H1 (cell line): ENCODE results near the gene AAMDC. TPM values are rescaled to one million over a fixed set of nuclear protein-coding genes. Genes with fewer than 3 reads are reported as not detected.

Experiments used
- CTCF ChIA-PET: fragments of 300-600 bp; sonication (Branson Sonifier 250); formaldehyde crosslinking; loops from one replicate; lab custom pipeline; 2021; ENCODE audit not compliant: partially characterized antibody; lab: Charles Lee
- POLR2A ChIA-PET: fragments of 300-600 bp; sonication (Branson Sonifier 250); formaldehyde crosslinking; loops from one replicate; lab custom pipeline; 2021; ENCODE audit warnings: inconsistent platforms; ENCODE audit not compliant: partially characterized antibody; lab: Charles Lee
- DNase-seq, 2 experiments: peaks; one replicate each; pipeline versions ENCODE4 v3.0.0 to v3.0.0-alpha.2; 2010 to 2022; ENCODE audit warnings: low spot score in 2 of 2, low read depth in 1 of 2, mixed read lengths in 1 of 2
- FAIRE-seq: peaks from 2 replicates; lab custom pipeline; 2011; peaks lifted over from hg19 to GRCh38; lab: Jason Lieb, UNC
- H2AFZ ChIP-seq: 2 replicates; pipeline ENCODE4 v1.8.1; 2012; ENCODE audit warnings: low read length, inconsistent platforms
- H2AK5ac ChIP-seq: 2 replicates; pipeline ENCODE4 v1.6.1; 2013; ENCODE audit warnings: low read depth, low read length
- H2BK120ac ChIP-seq: replicated peaks from 2 replicates; pipeline ENCODE3; 2013; ENCODE audit warnings: low read depth, low read length, inconsistent platforms
- H2BK12ac ChIP-seq: 2 replicates; pipeline ENCODE4 v1.6.1; 2013; ENCODE audit warnings: low read depth, low read length
- H2BK15ac ChIP-seq: 2 replicates; pipeline ENCODE4 v1.6.1; 2013; ENCODE audit warnings: low read length
- H2BK20ac ChIP-seq: 2 replicates; pipeline ENCODE4 v1.6.1; 2013; ENCODE audit warnings: low read length
- H2BK5ac ChIP-seq: 2 replicates; pipeline ENCODE4 v1.6.1; 2013; ENCODE audit warnings: low read depth, low read length
- H3K14ac ChIP-seq: 2 replicates; pipeline ENCODE4 v1.6.1; 2013; ENCODE audit warnings: inconsistent platforms; ENCODE audit not compliant: insufficient read length
- H3K18ac ChIP-seq: 2 replicates; pipeline ENCODE4 v1.6.1; 2013; ENCODE audit warnings: low read length; ENCODE audit errors: extremely low read depth
- H3K23ac ChIP-seq: 2 replicates; pipeline ENCODE4 v1.6.1; 2013; ENCODE audit warnings: inconsistent platforms; ENCODE audit not compliant: insufficient read length
- H3K23me2 ChIP-seq: 2 replicates; pipeline ENCODE4 v1.6.1; 2013; ENCODE audit warnings: low read depth, low read length
- H3K27ac ChIP-seq: 2 replicates; pipeline ENCODE4 v1.6.1; 2011; ENCODE audit warnings: low read depth, low read length, inconsistent platforms
- H3K27me3 ChIP-seq, 4 experiments: replicated peaks in 1 of 4; 1 replicate in 1 of 4; 2 replicates in 3 of 4; pipeline versions ENCODE4 v1.6.1 to v1.8.1; 2011 to 2013; ENCODE audit warnings: low read length in 3 of 4, mild to moderate bottlenecking in 3 of 4, inconsistent platforms in 2 of 4, mixed read lengths in 2 of 4, moderate library complexity in 1 of 4; ENCODE audit not compliant: control insufficient read depth in 3 of 4, insufficient read depth in 3 of 4; ENCODE audit errors: extremely low read depth in 1 of 4
- H3K36me3 ChIP-seq, 4 experiments: 2 replicates each; pipeline versions ENCODE4 v1.6.1 to v1.8.1; 2011 to 2013; ENCODE audit warnings: mild to moderate bottlenecking in 4 of 4, low read length in 3 of 4, moderate library complexity in 2 of 4, control low read depth in 1 of 4, inconsistent platforms in 1 of 4; ENCODE audit not compliant: insufficient read depth in 4 of 4, control insufficient read depth in 2 of 4
- H3K4ac ChIP-seq: replicated peaks from 2 replicates; pipeline ENCODE3; 2013; ENCODE audit warnings: low read length, low read depth, mixed read lengths, inconsistent platforms; ENCODE audit not compliant: insufficient read length
- H3K4me1 ChIP-seq, 4 experiments: replicated peaks in 1 of 4; 1 replicate in 1 of 4; 2 replicates in 3 of 4; pipeline versions ENCODE4 v1.6.1 to v1.8.1; 2011 to 2013; ENCODE audit warnings: low read length in 3 of 4, inconsistent platforms in 2 of 4, mixed read lengths in 1 of 4; ENCODE audit not compliant: insufficient read depth in 4 of 4, control insufficient read depth in 3 of 4
- H3K4me2 ChIP-seq, 2 experiments: 2 replicates each; pipeline versions ENCODE4 v1.6.1 to v1.8.1; 2011 to 2013; ENCODE audit warnings: low read depth in 2 of 2, low read length in 2 of 2, control low read depth in 1 of 2, inconsistent platforms in 1 of 2, mild to moderate bottlenecking in 1 of 2; ENCODE audit not compliant: insufficient read depth in 1 of 2
- H3K4me3 ChIP-seq, 4 experiments: fragments of 200-600, 300-600 bp in 1 of 4; sonication (generic), shearing (Covaris generic), sonication (Bioruptor Twin) in 1 of 4; 2 replicates each; pipeline versions ENCODE4 v1.5.1 to v1.8.1; 2011 to 2016; ENCODE audit warnings: low read length in 4 of 4, low read depth in 3 of 4, control low read depth in 2 of 4, inconsistent platforms in 2 of 4, mild to moderate bottlenecking in 2 of 4, mixed read lengths in 1 of 4, moderate library complexity in 1 of 4; ENCODE audit not compliant: insufficient read depth in 2 of 4; ENCODE audit errors: extremely low read depth in 1 of 4
- H3K56ac ChIP-seq: replicated peaks from 2 replicates; pipeline ENCODE3; 2013; ENCODE audit warnings: low read depth, mild to moderate bottlenecking, mixed read lengths, low read length, inconsistent platforms; ENCODE audit not compliant: insufficient read length
- H3K79me1 ChIP-seq: 2 replicates; pipeline ENCODE4 v1.6.1; 2013; ENCODE audit warnings: low read depth, low read length, control low read depth
- H3K79me2 ChIP-seq, 2 experiments: 2 replicates each; pipeline versions ENCODE4 v1.6.1 to v1.8.1; 2012 to 2013; ENCODE audit warnings: low read length in 2 of 2, mild to moderate bottlenecking in 2 of 2, inconsistent platforms in 1 of 2; ENCODE audit not compliant: insufficient read depth in 2 of 2, control insufficient read depth in 1 of 2
- H3K9ac ChIP-seq, 4 experiments: replicated peaks in 1 of 4; 1 replicate in 1 of 4; 2 replicates in 3 of 4; pipeline versions ENCODE4 v1.6.1 to v1.8.1; 2011 to 2013; ENCODE audit warnings: low read depth in 3 of 4, low read length in 3 of 4, control low read depth in 2 of 4, mild to moderate bottlenecking in 2 of 4, moderate library complexity in 2 of 4, inconsistent platforms in 1 of 4; ENCODE audit errors: extremely low read depth in 1 of 4
- H3K9me3 ChIP-seq, 2 experiments: 2 replicates each; pipeline versions ENCODE4 v1.6.1 to v1.8.1; 2012 to 2013; ENCODE audit warnings: mild to moderate bottlenecking in 2 of 2, moderate library complexity in 2 of 2, control low read depth in 1 of 2, inconsistent platforms in 1 of 2, low read depth in 1 of 2, low read length in 1 of 2, mixed read lengths in 1 of 2; ENCODE audit not compliant: insufficient read depth in 2 of 2
- H4K20me1 ChIP-seq, 2 experiments: replicated peaks in 1 of 2; 2 replicates each; pipeline versions ENCODE3 to v1.8.1; 2011 to 2013; ENCODE audit warnings: inconsistent platforms in 2 of 2, low read length in 2 of 2, mild to moderate bottlenecking in 1 of 2; ENCODE audit not compliant: insufficient read depth in 2 of 2, control insufficient read depth in 1 of 2
- H4K5ac ChIP-seq: 2 replicates; pipeline ENCODE4 v1.6.1; 2013; ENCODE audit warnings: low read length, low read depth, mixed read lengths, inconsistent platforms; ENCODE audit not compliant: insufficient read length
- H4K8ac ChIP-seq: 2 replicates; pipeline ENCODE4 v1.8.0; 2013; ENCODE audit warnings: mild to moderate bottlenecking, moderate library complexity, low read length, inconsistent platforms; ENCODE audit not compliant: insufficient read depth; ENCODE audit errors: extremely low read depth
- H4K91ac ChIP-seq: replicated peaks from 2 replicates; pipeline ENCODE3; 2013; ENCODE audit warnings: low read length, mixed read lengths, inconsistent platforms; ENCODE audit not compliant: insufficient read length
- BCL11A ChIP-seq, 2 experiments: IDR thresholded peaks; one replicate each; pipeline ENCODE4 v1.6.1; 2011; ENCODE audit warnings: low read depth in 2 of 2, low read length in 2 of 2, mild to moderate bottlenecking in 2 of 2
- CBX8 ChIP-seq: fragments of 300-800, 300-1000 bp; sonication (generic); IDR thresholded peaks from 2 replicates; pipeline ENCODE4 v1.7.1; 2016; ENCODE audit warnings: low read depth, low read length, borderline replicate concordance
- CTCF ChIP-seq, 3 experiments: IDR thresholded peaks; 1 replicate in 2 of 3; 2 replicates in 1 of 3; pipeline versions ENCODE4 v1.5.1 to v1.6.1; 2011; ENCODE audit warnings: low read length in 3 of 3, mild to moderate bottlenecking in 3 of 3, inconsistent platforms in 2 of 3, low read depth in 1 of 3, moderate library complexity in 1 of 3; ENCODE audit not compliant: insufficient read depth in 1 of 3; ENCODE audit errors: control extremely low read depth in 1 of 3
- HDAC6 ChIP-seq: IDR thresholded peaks from one replicate; pipeline ENCODE4 v1.7.1; 2012; ENCODE audit warnings: low read depth, mild to moderate bottlenecking, inconsistent platforms, low read length, moderate library complexity
- JUND ChIP-seq: IDR thresholded peaks from 2 replicates; pipeline ENCODE4 v1.6.1; 2011; ENCODE audit warnings: mild to moderate bottlenecking, improper control_type of control experiment, low read length
- MAFK ChIP-seq: IDR thresholded peaks from 2 replicates; pipeline ENCODE4 v1.6.1; 2012; ENCODE audit warnings: low read depth, mild to moderate bottlenecking, improper control_type of control experiment, low read length
- POLR2A ChIP-seq, 2 experiments: IDR thresholded peaks; 1 replicate in 1 of 2; 2 replicates in 1 of 2; pipeline ENCODE4 v1.6.1; 2011; ENCODE audit warnings: low read depth in 2 of 2, low read length in 2 of 2, mild to moderate bottlenecking in 2 of 2; ENCODE audit errors: control extremely low read depth in 1 of 2
- RFX5 ChIP-seq: IDR thresholded peaks from 2 replicates; pipeline ENCODE4 v1.6.1; 2011; ENCODE audit warnings: low read depth, low read length, improper control_type of control experiment, borderline replicate concordance
- SIX5 ChIP-seq: IDR thresholded peaks from 2 replicates; pipeline ENCODE4 v1.6.1; 2011; ENCODE audit warnings: mild to moderate bottlenecking, low read depth, low read length
- ZNF274 ChIP-seq: IDR thresholded peaks from 2 replicates; pipeline ENCODE4 v1.7.0; 2012; ENCODE audit warnings: low read length, borderline replicate concordance; ENCODE audit errors: extremely low read depth
- WGBS, 2 experiments: shearing (Covaris generic) in 1 of 2; methylation state at CpG; one replicate each; pipeline versions ENCODE4 v1.1.6 to v1.1.7; 2013 to 2015; ENCODE audit warnings: low lambda C conversion rate in 2 of 2, mixed read lengths in 2 of 2, inconsistent platforms in 1 of 2, low coverage in 1 of 2, missing lambda C conversion rate in 1 of 2; ENCODE audit not compliant: insufficient replicate concordance in 2 of 2, insufficient coverage in 1 of 2, insufficient read length in 1 of 2; ENCODE audit errors: extremely low coverage in 1 of 2, missing lambda C conversion rate in 1 of 2; 5-methylcytosine and 5-hydroxymethylcytosine counted together
- polyA plus RNA-seq, 7 experiments: library from polyadenylated mRNA; depleted of rRNA in 3 of 7; stranded (reverse) in 5 of 7; unstranded in 2 of 7; fragments of >200 nt in 5 of 7; fragments of 200-250 nt in 2 of 7; gene quantifications; 1 replicate in 5 of 7; 2 replicates in 1 of 7; 4 replicates in 1 of 7; pipeline versions ENCODE4 v1.2.1 to v1.2.3, GENCODE V29; 2011 to 2013; ENCODE audit warnings: missing spikeins in 2 of 7, mixed read lengths in 2 of 7
- total RNA-seq: library from RNA; stranded (reverse); fragmentation: NEBNext Ultra II Directional; extraction: Animal tissue kit (Norgen Biotek cat#: 25700); gene quantifications from 2 replicates; pipeline ENCODE4 v1.2.1, GENCODE V29; 2021
- TF ChIP-seq, protein P1 (sequence below): IDR thresholded peaks from 2 replicates; pipeline ENCODE4 v1.6.1; 2011; ENCODE audit warnings: low read depth, mild to moderate bottlenecking, low read length; ENCODE audit not compliant: insufficient read depth

The AAMDC gene
- total and polyA plus RNA-seq, 2 of the 8 experiments (the other 6 are each of a cell fraction or from before 2014, with no cell fraction given), result 17.2 to 19.5 TPM

DNA sequence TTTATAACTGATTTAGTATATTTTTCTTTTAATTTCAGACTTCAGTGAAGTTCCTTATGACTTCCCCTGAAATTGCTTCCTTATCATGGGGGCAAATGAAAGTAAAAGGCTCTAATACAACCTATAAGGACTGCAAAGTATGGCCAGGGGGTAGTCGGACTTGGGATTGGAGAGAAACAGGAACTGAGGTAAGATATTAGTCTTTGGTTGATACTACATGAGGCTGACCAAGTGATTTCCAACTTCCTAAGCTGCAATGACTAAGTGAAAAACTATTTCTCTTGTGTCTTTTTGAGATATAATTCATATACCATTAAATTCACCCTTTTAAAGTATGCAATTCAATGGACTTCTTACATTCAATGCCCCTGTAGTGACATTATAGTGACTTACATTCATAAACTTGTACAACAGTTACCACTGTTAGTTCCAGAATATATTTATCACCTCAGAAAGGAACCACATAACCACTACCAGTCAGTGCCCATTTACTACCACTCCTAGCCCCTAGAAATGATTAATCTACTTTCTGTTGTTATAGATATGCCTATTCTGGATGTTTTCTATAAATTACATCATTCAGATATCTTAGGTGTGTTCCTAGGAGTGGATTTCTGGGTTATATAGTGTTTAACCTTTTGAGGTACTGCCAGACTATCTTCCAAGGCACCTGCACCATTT, 21.6 kb downstream of the AAMDC start:
- no peak overlapping the region for H3K14ac ChIP-seq
- H2AFZ ChIP-seq, result no peak overlapping the region
- H3K23me2 ChIP-seq, result no peaks in the 10 kb centered on the region; the same call in 1 of the 2 replicates
- H2BK15ac ChIP-seq, result no peak overlapping the region
- H3K79me1 ChIP-seq, result no peaks in the 10 kb centered on the region
- H2BK120ac ChIP-seq, result no peak overlapping the region
- H2BK12ac ChIP-seq, result no peak overlapping the region
- H3K4me3 ChIP-seq, result no peak overlapping the region
- H4K8ac ChIP-seq, result no peak overlapping the region
- no peaks in the 10 kb centered on the region for H3K79me2 ChIP-seq
- 0 out of 8 replicates have a peak, but pooled peaks cover 0 to 2% (median 0%) of the 10 kb centered on the region in 4 experiments for H3K36me3 ChIP-seq
- H2BK20ac ChIP-seq, result no peak overlapping the region
- no peak overlapping the region for H2AK5ac ChIP-seq
- H3K56ac ChIP-seq, result no peak overlapping the region
- no peaks in the 10 kb centered on the region for H3K27me3 ChIP-seq
- no peaks in the 10 kb centered on the region for H3K9me3 ChIP-seq
- H4K91ac ChIP-seq, result no peak overlapping the region
- no peaks in the 10 kb centered on the region for H3K4me1 ChIP-seq
- H3K23ac ChIP-seq, result no peak overlapping the region
- ChIA-PET CTCF (no interaction called here), POLR2A (no interaction called here)
- no peaks in the 10 kb centered on the region for H4K20me1 ChIP-seq
- no peak overlapping the region for H4K5ac ChIP-seq
- DNase-seq (no peak), FAIRE-seq (no peak)
- no peak overlapping the region for H3K9ac ChIP-seq
- 75% methylated on average over 1 of the region's 1 CpG; no CpG with 5 or more reads in 1 of the 2 experiments for whole genome bisulfite sequencing, 2 experiments
- H3K27ac ChIP-seq, result no peak overlapping the region
- H2BK5ac ChIP-seq, result no peak overlapping the region
- H3K4me2 ChIP-seq, result no peak overlapping the region
- H3K18ac ChIP-seq, result no peak overlapping the region
- no peak overlapping the region for H3K4ac ChIP-seq
- TF ChIP-seq ZNF274, result no peak
- no peak for TF ChIP-seq POLR2A (IDR thresholded peaks at IDR 0.05; ENCODE audit: control extremely low read depth in 1 of 2, low read depth in 2 of 2, low read length in 2 of 2)
- TF ChIP-seq CTCF (IDR thresholded peaks at IDR 0.05; ENCODE audit: control extremely low read depth in 1 of 3, insufficient read depth in 1 of 3, low read depth in 1 of 3, low read length in 3 of 3), result no peak
- no peak for TF ChIP-seq BCL11A (IDR thresholded peaks at IDR 0.05; ENCODE audit: low read depth in 2 of 2, low read length in 2 of 2)
- no peak for TF ChIP-seq CBX8
- no peak for TF ChIP-seq RFX5
- no peak for TF ChIP-seq MAFK
- TF ChIP-seq HDAC6, result no peak
- TF ChIP-seq, protein P1, sequence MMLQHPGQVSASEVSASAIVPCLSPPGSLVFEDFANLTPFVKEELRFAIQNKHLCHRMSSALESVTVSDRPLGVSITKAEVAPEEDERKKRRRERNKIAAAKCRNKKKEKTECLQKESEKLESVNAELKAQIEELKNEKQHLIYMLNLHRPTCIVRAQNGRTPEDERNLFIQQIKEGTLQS, result no peak
- TF ChIP-seq SIX5, result no peak
- TF ChIP-seq JUND, result no peak
